Ishikawa (cell line): ENCODE data around the gene RGS16.

Source experiments
- CEBPB ChIP-seq: IDR thresholded peaks from 2 replicates; pipeline ENCODE4 v1.6.1; 2012
- CREB1 ChIP-seq: IDR thresholded peaks from 2 replicates; pipeline ENCODE4 v1.6.1; 2012; ENCODE audit warnings: low read depth
- EGR1 ChIP-seq: IDR thresholded peaks from 2 replicates; pipeline ENCODE4 v1.6.1; 2012
- EP300 ChIP-seq: IDR thresholded peaks from 2 replicates; pipeline ENCODE4 v1.6.1; 2012; ENCODE audit warnings: borderline replicate concordance
- FOXM1 ChIP-seq: IDR thresholded peaks from 2 replicates; pipeline ENCODE4 v1.6.1; 2012; ENCODE audit warnings: low read depth, borderline replicate concordance
- MAX ChIP-seq: IDR thresholded peaks from 2 replicates; pipeline ENCODE4 v1.6.1; 2012
- NFIC ChIP-seq: IDR thresholded peaks from 2 replicates; pipeline ENCODE4 v1.6.1; 2012
- RAD21 ChIP-seq: IDR thresholded peaks from 2 replicates; pipeline ENCODE4 v1.6.1; 2012; ENCODE audit warnings: low read depth
- REST ChIP-seq: IDR thresholded peaks from 2 replicates; pipeline ENCODE4 v1.6.1; 2012; ENCODE audit warnings: low read depth, mild to moderate bottlenecking
- TAF1 ChIP-seq: IDR thresholded peaks from 2 replicates; pipeline ENCODE4 v1.6.1; 2012; ENCODE audit warnings: low read depth, mild to moderate bottlenecking
- TCF12 ChIP-seq: IDR thresholded peaks from 2 replicates; pipeline ENCODE4 v1.6.1; 2012; ENCODE audit warnings: low read depth
- TEAD4 ChIP-seq: IDR thresholded peaks from 2 replicates; pipeline ENCODE4 v1.6.1; 2012
- USF1 ChIP-seq: IDR thresholded peaks from 2 replicates; pipeline ENCODE4 v1.6.1; 2012
- YY1 ChIP-seq: IDR thresholded peaks from 2 replicates; pipeline ENCODE4 v1.6.1; 2012; ENCODE audit warnings: low read depth
- ZBTB7A ChIP-seq: IDR thresholded peaks from 2 replicates; pipeline ENCODE4 v1.6.1; 2012; ENCODE audit warnings: low read depth

The RGS16 gene

GRCh38 chr1:182574156-182574555 lies 30.0 kb downstream of the RGS16 start:
- TF ChIP-seq EP300 (no peak), CEBPB (no peak), TCF12 (no peak), TAF1 (no peak), EGR1 (no peak), YY1 (no peak), ZBTB7A (no peak), FOXM1 (no peak), REST (no peak), USF1 (no peak), RAD21 (no peak)

GRCh38 chr1:182570611-182570970 lies 33.6 kb downstream of the RGS16 start:
- TF ChIP-seq YY1 (no peak), EGR1 (no peak), TAF1 (no peak), REST (no peak), FOXM1 (no peak)

- TF ChIP-seq CREB1: no peak
- no peak for TF ChIP-seq YY1
- no peak for TF ChIP-seq FOXM1
- TF ChIP-seq RAD21: no peak
- TF ChIP-seq MAX: no peak
- TF ChIP-seq TAF1: no peak
- no peak for TF ChIP-seq ZBTB7A
- no peak for TF ChIP-seq TCF12
- TF ChIP-seq NFIC: no peak
Measured at GRCh38 chr1:182569939-182570610, 34.1 kb downstream of the RGS16 start.

GRCh38 chr1:182568647-182569284 lies 35.4 kb downstream of the RGS16 start:
- TF ChIP-seq MAX (no peak), RAD21 (no peak), TCF12 (no peak), REST (no peak), FOXM1 (no peak), CEBPB (no peak), CREB1 (no peak), ZBTB7A (no peak), NFIC (no peak), YY1 (no peak)

GRCh38 chr1:182567629-182568028 lies 36.6 kb downstream of the RGS16 start:
- TF ChIP-seq MAX: no peak
- TF ChIP-seq NFIC: no peak
- TF ChIP-seq TEAD4: no peak
- TF ChIP-seq TCF12: no peak
- no peak for TF ChIP-seq ZBTB7A
- no peak for TF ChIP-seq EP300
- TF ChIP-seq CEBPB: no peak
- TF ChIP-seq CREB1: no peak
- no peak for TF ChIP-seq EGR1
- TF ChIP-seq FOXM1: no peak
- TF ChIP-seq TAF1: no peak
- TF ChIP-seq RAD21: no peak
- no peak for TF ChIP-seq YY1
- TF ChIP-seq USF1: no peak
